Measurements from ENCODE around the gene NDC1.

The NDC1 gene

DNA sequence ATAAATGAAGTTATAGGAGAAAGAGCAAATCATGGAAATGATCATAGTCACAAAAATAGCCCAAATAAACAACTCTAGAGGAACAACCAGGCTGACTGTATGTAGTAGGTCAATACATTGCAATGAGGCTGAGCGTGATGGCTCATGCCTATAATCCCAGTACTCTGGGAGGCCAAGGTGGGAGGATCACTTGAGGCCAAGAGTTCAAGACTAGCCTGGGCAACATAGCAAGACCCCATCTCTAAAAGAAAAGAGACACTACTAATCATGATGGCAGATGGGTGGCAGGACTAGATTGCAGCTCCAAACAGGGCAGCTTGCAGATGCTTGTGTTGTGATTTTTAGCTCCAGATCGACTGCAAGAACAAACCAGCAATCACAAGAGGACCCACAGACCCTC is 27.6 kb downstream of the NDC1 start:
- H3K4me3 ChIP-seq (ENCODE audit: low read depth, low read length): no peak overlapping the region
- TF ChIP-seq CTCF (IDR thresholded peaks at IDR 0.05; ENCODE audit: borderline replicate concordance, insufficient read depth, low read depth, low read length): no peak

DNA sequence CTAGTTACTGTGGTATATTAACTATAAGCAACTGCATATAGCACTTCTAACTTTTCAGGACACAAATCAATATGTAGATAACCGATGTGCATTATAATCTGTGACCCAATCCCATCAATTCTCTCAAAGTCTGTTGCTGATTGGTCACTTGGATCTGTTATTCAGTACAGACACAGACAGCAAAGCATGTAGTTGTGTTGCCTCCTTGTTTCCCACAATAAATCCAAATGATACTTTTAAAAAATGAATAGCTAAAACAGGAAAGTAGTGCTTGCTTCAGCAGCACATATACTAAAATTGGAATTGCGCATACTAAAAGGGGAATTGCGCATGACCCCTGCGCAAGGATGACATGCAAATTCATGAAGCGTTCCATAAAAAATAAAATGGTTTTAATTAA is 28.1 kb downstream of the NDC1 start:
- H3K4me3 ChIP-seq (ENCODE audit: low read depth, low read length): no peak overlapping the region
- no peak for TF ChIP-seq CTCF (IDR thresholded peaks at IDR 0.05; ENCODE audit: borderline replicate concordance, insufficient read depth, low read depth, low read length)

- no peak for TF ChIP-seq CTCF (IDR thresholded peaks at IDR 0.05; ENCODE audit: borderline replicate concordance, insufficient read depth, low read depth, low read length)
Observed at GRCh38 chr1:53807916-53808315, 30.2 kb downstream of the NDC1 start.

GRCh38 chr1:53804791-53805505 is 33.1 kb downstream of the NDC1 start:
- TF ChIP-seq CTCF (IDR thresholded peaks at IDR 0.05; ENCODE audit: borderline replicate concordance, insufficient read depth, low read depth, low read length): no peak
- no peak overlapping the region for H3K4me3 ChIP-seq (ENCODE audit: low read depth, low read length)

More at GRCh38 chr1:53807916-53808315, 30.2 kb downstream of the NDC1 start:
- no peak overlapping the region for H3K4me3 ChIP-seq (ENCODE audit: low read depth, low read length)

DNA sequence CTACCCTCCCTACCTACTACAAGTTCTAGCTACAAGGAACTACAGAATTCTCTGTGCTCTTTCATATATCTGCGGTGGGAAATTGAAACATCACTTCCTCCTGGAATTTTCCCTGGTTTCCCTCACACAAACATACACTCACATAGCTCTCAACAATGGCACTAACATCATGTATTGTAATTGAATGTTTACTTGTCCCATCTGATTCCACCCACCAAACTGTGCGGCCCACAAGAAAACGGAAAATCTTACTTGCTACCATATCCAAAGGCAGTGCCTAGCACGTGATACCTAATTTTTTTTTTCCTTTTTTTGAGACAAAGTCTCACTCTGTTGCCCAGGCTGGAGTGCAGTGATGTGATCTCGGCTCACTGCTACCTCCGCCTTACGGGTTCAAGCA is 33.9 kb downstream of the NDC1 start:
- TF ChIP-seq CTCF (IDR thresholded peaks at IDR 0.05; ENCODE audit: borderline replicate concordance, insufficient read depth, low read depth, low read length): no peak
- no peak overlapping the region for H3K4me3 ChIP-seq (ENCODE audit: low read depth, low read length)

DNA sequence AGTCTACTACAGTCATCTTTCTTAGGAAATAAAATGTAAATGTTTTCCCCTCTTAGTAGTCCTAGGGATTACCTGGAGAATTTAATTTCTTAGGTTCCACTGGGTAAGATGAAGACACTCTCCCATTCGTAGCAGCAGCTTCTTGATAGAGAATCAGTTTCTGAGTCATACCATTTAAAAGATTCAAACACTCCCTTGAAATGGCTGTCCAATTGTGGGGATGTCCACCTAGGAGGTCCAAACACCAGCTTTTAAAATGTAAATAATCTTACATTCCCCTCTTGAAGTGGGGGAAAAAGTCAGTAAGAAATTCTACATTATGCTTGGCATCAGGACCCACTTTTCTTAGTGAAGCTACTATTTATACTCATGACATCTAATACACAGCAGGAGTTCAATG is 37.5 kb downstream of the NDC1 start:
- TF ChIP-seq CTCF (IDR thresholded peaks at IDR 0.05; ENCODE audit: borderline replicate concordance, insufficient read depth, low read depth, low read length): no peak

GRCh38 chr1:53799141-53799540 is 39.0 kb downstream of the NDC1 start:
- no peak overlapping the region for H3K4me3 ChIP-seq (ENCODE audit: low read depth, low read length)
- TF ChIP-seq CTCF (IDR thresholded peaks at IDR 0.05; ENCODE audit: borderline replicate concordance, insufficient read depth, low read depth, low read length): no peak

More for the DNA sequence above, 37.5 kb downstream of the NDC1 start:
- no peak overlapping the region for H3K4me3 ChIP-seq (ENCODE audit: low read depth, low read length)

Data from GM12875 (cell line).